ENCODE measurements around the gene MRPL34. TPM values are rescaled to one million over a fixed set of nuclear protein-coding genes. Genes with fewer than 3 reads are reported as not detected.

MRPL34 gene
- total RNA-seq = 10 to 100 TPM; 20.8 to 54.0 TPM
- polyA plus RNA-seq (ENCODE audit: insufficient read length in 2 of 2) = 10 to 100 TPM; 80.7 to 81.3 TPM
- long read RNA-seq, donor 1, transcript MRPL34-201 (2 exons, 968 nt) = major isoform, 76 of 78 reads
- long read RNA-seq, donor 1, partial matches to known transcripts = 0 of 78 reads
- long read RNA-seq, donor 1, other reads (novel, unspliced or antisense) = 0 of 78 reads
- long read RNA-seq, donor 2, transcript MRPL34-201 (2 exons, 968 nt) = major isoform, 24 of 39 reads
- long read RNA-seq, donor 2, partial matches to known transcripts = 0 of 39 reads
- long read RNA-seq, donor 2, other reads (novel, unspliced or antisense) = 15 of 39 reads
- long read RNA-seq, donor 3, transcript MRPL34-201 (2 exons, 968 nt) = major isoform, 35 of 36 reads
- long read RNA-seq, donor 3, partial matches to known transcripts = 0 of 36 reads
- long read RNA-seq, donor 3, other reads (novel, unspliced or antisense) = 0 of 36 reads
- long read RNA-seq, donor 4, transcript MRPL34-201 (2 exons, 968 nt) = major isoform, 93 of 97 reads
- long read RNA-seq, donor 4, partial matches to known transcripts = 0 of 97 reads
- long read RNA-seq, donor 4, other reads (novel, unspliced or antisense) = 0 of 97 reads

GRCh38 chr19:17305517-17306284, at the start of gene MRPL34:
Gene MRPL34, plus strand, starts transcription at chr19:17305872. Its CDS starts 21 bp downstream, at chr19:17305893.
- DNase-seq (ENCODE audit: low read depth in 4 of 6, low spot score in 6 of 6) = peak; percentile 91 to 100 (median 96)
- peaks cover 64% of the 10 kb centered on the region for H3K4me1 ChIP-seq (ENCODE audit: control insufficient read depth, insufficient read depth, low read length)
- no peaks in the 10 kb centered on the region for H3K9me3 ChIP-seq (ENCODE audit: control insufficient read depth, insufficient read depth, low read length)
- H3K27me3 ChIP-seq (ENCODE audit: control insufficient read depth, insufficient read depth, low read length) = no peaks in the 10 kb centered on the region
- under 1% methylated on average over 55 of the region's 55 CpGs for WGBS (ENCODE audit: insufficient coverage)
- peak within 1 kb of the TSS; percentile 85 for H3K27ac ChIP-seq (ENCODE audit: low read depth, low read length)
- H3K36me3 ChIP-seq (ENCODE audit: control insufficient read depth, insufficient read depth, low read length) = peaks cover 11% of the 10 kb centered on the region
- H3K4me3 ChIP-seq (ENCODE audit: low read depth, low read length) = peak within 1 kb of the TSS; percentile 76

- Histone ChIP-seq H3K27me3 (ENCODE audit: control insufficient read depth, insufficient read depth, low read length) (no peaks in the 10 kb centered on the region), H3K4me3 (ENCODE audit: low read depth, low read length) (no peak overlapping the region), H3K4me1 (ENCODE audit: control insufficient read depth, insufficient read depth, low read length) (no peaks in the 10 kb centered on the region), H3K36me3 (ENCODE audit: control insufficient read depth, insufficient read depth, low read length) (no peaks in the 10 kb centered on the region), H3K9me3 (ENCODE audit: control insufficient read depth, insufficient read depth, low read length) (peaks cover 2% of the 10 kb centered on the region), H3K27ac (ENCODE audit: low read depth, low read length) (no peak overlapping the region)
- DNase-seq (ENCODE audit: low read depth in 4 of 6, low spot score in 6 of 6) = no peak
- WGBS (ENCODE audit: insufficient coverage) = 73% methylated on average over 3 of the region's 3 CpGs
Measured at GRCh38 chr19:17256130-17256529, 49.5 kb upstream of the MRPL34 start.

GRCh38 chr19:17259118-17259780, 46.4 kb upstream of the MRPL34 start:
- H3K27ac ChIP-seq (ENCODE audit: low read depth, low read length) = no peak overlapping the region
- H3K4me3 ChIP-seq (ENCODE audit: low read depth, low read length) = no peak overlapping the region
- no peaks in the 10 kb centered on the region for H3K4me1 ChIP-seq (ENCODE audit: control insufficient read depth, insufficient read depth, low read length)
- DNase-seq (ENCODE audit: low read depth in 4 of 6, low spot score in 6 of 6) = no peak
- H3K36me3 ChIP-seq (ENCODE audit: control insufficient read depth, insufficient read depth, low read length) = peaks cover 3% of the 10 kb centered on the region
- no peaks in the 10 kb centered on the region for H3K27me3 ChIP-seq (ENCODE audit: control insufficient read depth, insufficient read depth, low read length)
- WGBS (ENCODE audit: insufficient coverage) = 92% methylated on average over 6 of the region's 9 CpGs
- peaks cover 2% of the 10 kb centered on the region for H3K9me3 ChIP-seq (ENCODE audit: control insufficient read depth, insufficient read depth, low read length)

GRCh38 chr19:17259934-17260333, 45.7 kb upstream of the MRPL34 start:
- Histone ChIP-seq H3K27me3 (ENCODE audit: control insufficient read depth, insufficient read depth, low read length) (no peaks in the 10 kb centered on the region), H3K9me3 (ENCODE audit: control insufficient read depth, insufficient read depth, low read length) (peaks cover 2% of the 10 kb centered on the region), H3K27ac (ENCODE audit: low read depth, low read length) (no peak overlapping the region), H3K4me3 (ENCODE audit: low read depth, low read length) (no peak overlapping the region), H3K36me3 (ENCODE audit: control insufficient read depth, insufficient read depth, low read length) (peaks cover 3% of the 10 kb centered on the region), H3K4me1 (ENCODE audit: control insufficient read depth, insufficient read depth, low read length) (no peaks in the 10 kb centered on the region)
- no peak for DNase-seq (ENCODE audit: low read depth in 4 of 6, low spot score in 6 of 6)
- WGBS (ENCODE audit: insufficient coverage) = no CpG with 5 or more reads among the region's 1 CpG

- H3K4me3 ChIP-seq (ENCODE audit: low read depth, low read length) = no peak overlapping the region
- 18% methylated on average over 14 of the region's 15 CpGs for WGBS (ENCODE audit: insufficient coverage)
- DNase-seq (ENCODE audit: low read depth in 4 of 6, low spot score in 6 of 6) = peak in 2 of 6 donors; percentile 66 to 72
Measured at GRCh38 chr19:17260842-17261325, 44.8 kb upstream of the MRPL34 start.

GRCh38 chr19:17262557-17262956, 43.1 kb upstream of the MRPL34 start:
- Histone ChIP-seq H3K27ac (ENCODE audit: low read depth, low read length) (no peak overlapping the region), H3K9me3 (ENCODE audit: control insufficient read depth, insufficient read depth, low read length) (peaks cover 2% of the 10 kb centered on the region), H3K4me1 (ENCODE audit: control insufficient read depth, insufficient read depth, low read length) (peaks cover 4% of the 10 kb centered on the region), H3K4me3 (ENCODE audit: low read depth, low read length) (no peak overlapping the region), H3K27me3 (ENCODE audit: control insufficient read depth, insufficient read depth, low read length) (no peaks in the 10 kb centered on the region), H3K36me3 (ENCODE audit: control insufficient read depth, insufficient read depth, low read length) (peaks cover 3% of the 10 kb centered on the region)
- no peak for DNase-seq (ENCODE audit: low read depth in 4 of 6, low spot score in 6 of 6)
- 59% methylated on average over 16 of the region's 16 CpGs for WGBS (ENCODE audit: insufficient coverage)

More at GRCh38 chr19:17260842-17261325, 44.8 kb upstream of the MRPL34 start:
- H3K9me3 ChIP-seq (ENCODE audit: control insufficient read depth, insufficient read depth, low read length) = peaks cover 2% of the 10 kb centered on the region
- peaks cover 3% of the 10 kb centered on the region for H3K36me3 ChIP-seq (ENCODE audit: control insufficient read depth, insufficient read depth, low read length)
- H3K4me1 ChIP-seq (ENCODE audit: control insufficient read depth, insufficient read depth, low read length) = no peaks in the 10 kb centered on the region
- H3K27me3 ChIP-seq (ENCODE audit: control insufficient read depth, insufficient read depth, low read length) = no peaks in the 10 kb centered on the region
- no peak overlapping the region for H3K27ac ChIP-seq (ENCODE audit: low read depth, low read length)

- WGBS (ENCODE audit: insufficient coverage) = 89% methylated on average over 14 of the region's 23 CpGs
Measured at GRCh38 chr19:17263712-17264640, 41.7 kb upstream of the MRPL34 start.

GRCh38 chr19:17264641-17264979, 41.1 kb upstream of the MRPL34 start, which contains the start of gene USHBP1:
Gene USHBP1, minus strand, starts transcription at chr19:17264745. Its CDS starts 446 bp downstream, at chr19:17264299.
- Histone ChIP-seq H3K4me1 (ENCODE audit: control insufficient read depth, insufficient read depth, low read length) (peaks cover 18% of the 10 kb centered on the region), H3K36me3 (ENCODE audit: control insufficient read depth, insufficient read depth, low read length) (peaks cover 14% of the 10 kb centered on the region), H3K4me3 (ENCODE audit: low read depth, low read length) (no peak within 1 kb of the TSS), H3K27me3 (ENCODE audit: control insufficient read depth, insufficient read depth, low read length) (no peaks in the 10 kb centered on the region), H3K27ac (ENCODE audit: low read depth, low read length) (no peak within 1 kb of the TSS), H3K9me3 (ENCODE audit: control insufficient read depth, insufficient read depth, low read length) (peaks cover 2% of the 10 kb centered on the region)
- DNase-seq (ENCODE audit: low read depth in 4 of 6, low spot score in 6 of 6) = no peak
- WGBS (ENCODE audit: insufficient coverage) = 28% methylated on average over 5 of the region's 5 CpGs

More at GRCh38 chr19:17263712-17264640, 41.7 kb upstream of the MRPL34 start:
- Histone ChIP-seq H3K27ac (ENCODE audit: low read depth, low read length) (no peak overlapping the region), H3K4me3 (ENCODE audit: low read depth, low read length) (no peak overlapping the region), H3K27me3 (ENCODE audit: control insufficient read depth, insufficient read depth, low read length) (no peaks in the 10 kb centered on the region), H3K4me1 (ENCODE audit: control insufficient read depth, insufficient read depth, low read length) (peaks cover 16% of the 10 kb centered on the region), H3K36me3 (ENCODE audit: control insufficient read depth, insufficient read depth, low read length) (peaks cover 8% of the 10 kb centered on the region), H3K9me3 (ENCODE audit: control insufficient read depth, insufficient read depth, low read length) (peaks cover 2% of the 10 kb centered on the region)
- no peak for DNase-seq (ENCODE audit: low read depth in 4 of 6, low spot score in 6 of 6)
